ENCODE measurements around the gene TMEM239. TPM values are rescaled to one million over a fixed set of nuclear protein-coding genes. Genes with fewer than 3 reads are reported as not detected.

The TMEM239 gene
- total RNA-seq, 2 donors from 2014 or later: not detected

GRCh38 chr20:2796011-2796660 lies 20.0 kb upstream of the TMEM239 start:
- peaks cover 19% of the 10 kb centered on the region for H3K4me1 Mint-ChIP-seq
- H3K27ac Mint-ChIP-seq: no peak overlapping the region
- no peaks in the 10 kb centered on the region for H3K36me3 Mint-ChIP-seq (ENCODE audit: low read depth)
- H3K4me3 Mint-ChIP-seq: no peak overlapping the region
- no peak for ATAC-seq (replicated peaks)
- H3K27me3 Mint-ChIP-seq: peaks cover 44% of the 10 kb centered on the region
- no peaks in the 10 kb centered on the region for H3K9me3 Mint-ChIP-seq

GRCh38 chr20:2797136-2797983 lies 18.8 kb upstream of the TMEM239 start:
- H3K4me3 Mint-ChIP-seq: no peak overlapping the region
- ATAC-seq (replicated peaks): no peak
- no peaks in the 10 kb centered on the region for H3K9me3 Mint-ChIP-seq
- no peaks in the 10 kb centered on the region for H3K36me3 Mint-ChIP-seq (ENCODE audit: low read depth)
- peaks cover 46% of the 10 kb centered on the region for H3K27me3 Mint-ChIP-seq
- no peak overlapping the region for H3K27ac Mint-ChIP-seq
- H3K4me1 Mint-ChIP-seq: peaks cover 21% of the 10 kb centered on the region

- Mint-ChIP-seq H3K4me3 (no peak overlapping the region), H3K36me3 (ENCODE audit: low read depth) (no peaks in the 10 kb centered on the region), H3K9me3 (no peaks in the 10 kb centered on the region), H3K27me3 (peaks cover 48% of the 10 kb centered on the region), H3K27ac (no peak overlapping the region), H3K4me1 (peaks cover 21% of the 10 kb centered on the region)
- ATAC-seq (replicated peaks): no peak
Measured at GRCh38 chr20:2798095-2798805, 17.9 kb upstream of the TMEM239 start.

- ATAC-seq (replicated peaks): no peak
- Mint-ChIP-seq H3K36me3 (ENCODE audit: low read depth) (no peaks in the 10 kb centered on the region), H3K27ac (no peak overlapping the region), H3K4me3 (peak overlapping the region; percentile 85), H3K27me3 (peaks cover 46% of the 10 kb centered on the region), H3K4me1 (peaks cover 21% of the 10 kb centered on the region), H3K9me3 (no peaks in the 10 kb centered on the region)
Measured at GRCh38 chr20:2798814-2799213, 17.4 kb upstream of the TMEM239 start.

GRCh38 chr20:2799271-2799670 lies 16.9 kb upstream of the TMEM239 start:
- Mint-ChIP-seq H3K9me3 (no peaks in the 10 kb centered on the region), H3K27ac (peak overlapping the region; percentile 35), H3K4me3 (peak overlapping the region; percentile 85), H3K36me3 (ENCODE audit: low read depth) (no peaks in the 10 kb centered on the region), H3K27me3 (peaks cover 51% of the 10 kb centered on the region), H3K4me1 (peaks cover 21% of the 10 kb centered on the region)
- ATAC-seq (replicated peaks): no peak

GRCh38 chr20:2799688-2800520 lies 16.3 kb upstream of the TMEM239 start:
- peak; percentile 32 for ATAC-seq (replicated peaks)
- H3K27ac Mint-ChIP-seq: peak overlapping the region; percentile 35
- peak overlapping the region; percentile 85 for H3K4me3 Mint-ChIP-seq
- H3K9me3 Mint-ChIP-seq: no peaks in the 10 kb centered on the region
- peaks cover 51% of the 10 kb centered on the region for H3K27me3 Mint-ChIP-seq
- H3K36me3 Mint-ChIP-seq (ENCODE audit: low read depth): no peaks in the 10 kb centered on the region
- H3K4me1 Mint-ChIP-seq: peaks cover 21% of the 10 kb centered on the region

GRCh38 chr20:2800521-2801285 lies 15.5 kb upstream of the TMEM239 start, which contains the start of gene CPXM1:
Gene CPXM1, minus strand, starts transcription at chr20:2800627. Its CDS starts 55 bp downstream, at chr20:2800572.
- Mint-ChIP-seq H3K4me3 (peak within 1 kb of the TSS; percentile 85), H3K27me3 (peaks cover 51% of the 10 kb centered on the region), H3K36me3 (ENCODE audit: low read depth) (no peaks in the 10 kb centered on the region), H3K9me3 (no peaks in the 10 kb centered on the region), H3K4me1 (peaks cover 21% of the 10 kb centered on the region), H3K27ac (peak within 1 kb of the TSS; percentile 35)
- ATAC-seq (replicated peaks): peak; percentile 58

GRCh38 chr20:2801286-2801728 lies 14.9 kb upstream of the TMEM239 start:
- H3K9me3 Mint-ChIP-seq: no peaks in the 10 kb centered on the region
- no peaks in the 10 kb centered on the region for H3K36me3 Mint-ChIP-seq (ENCODE audit: low read depth)
- no peak for ATAC-seq (replicated peaks)
- peaks cover 56% of the 10 kb centered on the region for H3K27me3 Mint-ChIP-seq
- H3K4me3 Mint-ChIP-seq: peak overlapping the region; percentile 85
- H3K4me1 Mint-ChIP-seq: peaks cover 25% of the 10 kb centered on the region
- peak overlapping the region; percentile 14 for H3K27ac Mint-ChIP-seq

GRCh38 chr20:2804041-2804828 lies 11.9 kb upstream of the TMEM239 start:
- Mint-ChIP-seq H3K27me3 (peaks cover 51% of the 10 kb centered on the region), H3K27ac (no peak overlapping the region), H3K4me1 (peaks cover 22% of the 10 kb centered on the region), H3K9me3 (no peaks in the 10 kb centered on the region), H3K4me3 (no peak overlapping the region), H3K36me3 (ENCODE audit: low read depth) (no peaks in the 10 kb centered on the region)
- ATAC-seq (replicated peaks): no peak

- ATAC-seq (replicated peaks): no peak
- H3K4me1 Mint-ChIP-seq: peaks cover 13% of the 10 kb centered on the region
- H3K27me3 Mint-ChIP-seq: peaks cover 44% of the 10 kb centered on the region
- no peak overlapping the region for H3K27ac Mint-ChIP-seq
- no peak overlapping the region for H3K4me3 Mint-ChIP-seq
- no peaks in the 10 kb centered on the region for H3K36me3 Mint-ChIP-seq (ENCODE audit: low read depth)
- no peaks in the 10 kb centered on the region for H3K9me3 Mint-ChIP-seq
Measured at GRCh38 chr20:2804852-2805688, 11.1 kb upstream of the TMEM239 start.

GRCh38 chr20:2805689-2806350 lies 10.3 kb upstream of the TMEM239 start:
- Mint-ChIP-seq H3K36me3 (ENCODE audit: low read depth) (no peaks in the 10 kb centered on the region), H3K4me3 (no peak overlapping the region), H3K9me3 (no peaks in the 10 kb centered on the region), H3K27ac (no peak overlapping the region), H3K4me1 (peaks cover 10% of the 10 kb centered on the region), H3K27me3 (peaks cover 40% of the 10 kb centered on the region)
- ATAC-seq (replicated peaks): no peak

GRCh38 chr20:2806351-2806701 lies 9.8 kb upstream of the TMEM239 start:
- ATAC-seq (replicated peaks): no peak
- Mint-ChIP-seq H3K27me3 (peaks cover 40% of the 10 kb centered on the region), H3K9me3 (no peaks in the 10 kb centered on the region), H3K4me1 (peaks cover 5% of the 10 kb centered on the region), H3K36me3 (ENCODE audit: low read depth) (no peaks in the 10 kb centered on the region), H3K4me3 (no peak overlapping the region), H3K27ac (no peak overlapping the region)
